Breast epithelium (tissue), 4 donors: ENCODE data around the gene SLC7A5. TPM values are rescaled to one million over a fixed set of nuclear protein-coding genes. Genes with fewer than 3 reads are reported as not detected.
"Not testable (repeated sequence)": the region's sequence is repeated elsewhere in the genome, so short reads cannot be mapped to it uniquely, and the experiment has no call there.

Source experiments
- DNase-seq, 2 donors: peaks; one replicate each; pipeline ENCODE4 v3.0.0-alpha.2; 2019; ENCODE audit warnings: low spot score in 2 of 2
- H3K27ac ChIP-seq, 2 donors: fragments of 200-600 bp; sonication (generic) in 1 of 2; one replicate each; pipeline ENCODE4 v1.5.1; 2016 to 2019; ENCODE audit warnings: mild to moderate bottlenecking in 1 of 2
- H3K27me3 ChIP-seq, 2 donors: fragments of 200-600 bp; sonication (generic) in 1 of 2; one replicate each; pipeline versions ENCODE4 v1.5.1 to v1.6.0; 2017 to 2019; ENCODE audit warnings: control low read depth in 1 of 2, mild to moderate bottlenecking in 1 of 2
- H3K36me3 ChIP-seq: fragments of 200-600 bp; one replicate; pipeline ENCODE4 v1.5.1; 2019
- H3K4me1 ChIP-seq, 2 donors: fragments of 200-600 bp; sonication (generic); one replicate each; pipeline ENCODE4 v1.5.1; 2016 to 2019; ENCODE audit warnings: control low read depth in 1 of 2
- H3K4me3 ChIP-seq, 3 donors: fragments of 200-600 bp; sonication (generic); 1 replicate in 2 of 3; 2 replicates in 1 of 3; pipeline ENCODE4 v1.5.1; 2016 to 2019; ENCODE audit warnings: mild to moderate bottlenecking in 3 of 3, moderate library complexity in 2 of 3
- H3K9me3 ChIP-seq, 2 donors: fragments of 200-600 bp; sonication (generic) in 1 of 2; one replicate each; pipeline ENCODE4 v1.5.1; 2016 to 2019; ENCODE audit warnings: control low read depth in 1 of 2
- POLR2A ChIP-seq: fragments of 450-650 bp; IDR thresholded peaks from one replicate; pipeline ENCODE4 v1.6.1; 2016; ENCODE audit warnings: antibody characterized with exemption, mild to moderate bottlenecking, moderate library complexity
- POLR2AphosphoS5 ChIP-seq, 3 donors: sonication (generic); formaldehyde crosslinking; IDR thresholded peaks; one replicate each; pipeline ENCODE4 v1.6.1; 2017; ENCODE audit warnings: antibody characterized with exemption in 3 of 3
- intact Hi-C: fragments of 100-400 bp; cut with DNase I; formaldehyde crosslinking; loops from one replicate; pipeline ENCODE4 v1.15.1; 2023; ENCODE audit warnings: low total_unique reads
- total RNA-seq, 3 donors: library from RNA; depleted of rRNA; stranded (reverse); fragments of >200 nt; gene quantifications; one replicate each; pipeline ENCODE4 v1.1.0, GENCODE V29; 2016
- TF ChIP-seq, protein P1 (sequence below), 3 donors: fragments of 450-650 bp; IDR thresholded peaks; one replicate each; pipeline ENCODE4 v1.5.1; 2016 to 2017; ENCODE audit warnings: antibody characterized with exemption in 3 of 3, mild to moderate bottlenecking in 3 of 3, moderate library complexity in 3 of 3

Gene SLC7A5
- total RNA-seq, 3 donors from 2014 or later: 0.48 to 7.3 (median 5.9) TPM

DNA sequence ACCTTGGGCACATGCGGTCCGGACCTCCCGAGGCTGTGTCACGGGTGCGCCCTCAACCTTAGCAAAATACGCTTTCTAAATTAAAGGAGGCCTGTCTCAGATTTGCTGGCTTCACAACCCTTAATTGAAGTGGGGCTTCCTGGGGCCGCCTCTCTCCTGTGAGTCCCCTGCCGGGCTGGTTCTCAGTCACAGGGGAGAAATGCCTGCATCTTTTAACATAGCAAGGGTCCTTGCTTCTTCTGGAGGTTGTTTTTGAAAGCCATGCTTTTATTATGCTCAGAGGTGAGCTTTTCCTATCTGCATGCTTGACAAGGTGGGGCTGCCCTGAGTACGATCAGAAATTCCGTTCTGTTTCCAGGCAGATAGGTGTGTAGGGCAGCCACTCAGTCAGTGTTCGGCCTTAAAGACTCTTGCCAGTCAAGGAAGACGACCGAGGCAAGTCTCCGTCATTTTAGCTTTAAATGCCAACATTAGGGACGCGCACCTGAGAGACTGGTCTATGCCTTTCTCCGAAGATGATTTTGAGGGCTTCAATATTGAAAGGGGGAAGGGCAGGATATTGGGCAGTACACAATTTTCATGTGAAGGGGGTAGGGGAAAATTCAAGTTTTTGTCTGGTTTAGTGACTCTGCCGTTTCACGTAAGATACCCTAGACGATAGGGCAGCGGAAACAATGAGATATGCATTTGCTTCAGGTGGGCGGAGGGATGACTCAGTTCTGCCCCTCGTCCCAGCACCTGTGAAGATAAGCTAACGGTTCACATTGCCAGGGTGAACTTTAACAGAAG lies 5.5 kb upstream of the SLC7A5 start:
- no peak for DNase-seq
- intact Hi-C loops: no loop called here
- peaks cover 0 to 15% of the 10 kb centered on the region in 2 donors for H3K27me3 ChIP-seq
- TF ChIP-seq POLR2AphosphoS5 (IDR thresholded peaks at IDR 0.05) (no peak), POLR2A (no peak)
- TF ChIP-seq, protein P1, sequence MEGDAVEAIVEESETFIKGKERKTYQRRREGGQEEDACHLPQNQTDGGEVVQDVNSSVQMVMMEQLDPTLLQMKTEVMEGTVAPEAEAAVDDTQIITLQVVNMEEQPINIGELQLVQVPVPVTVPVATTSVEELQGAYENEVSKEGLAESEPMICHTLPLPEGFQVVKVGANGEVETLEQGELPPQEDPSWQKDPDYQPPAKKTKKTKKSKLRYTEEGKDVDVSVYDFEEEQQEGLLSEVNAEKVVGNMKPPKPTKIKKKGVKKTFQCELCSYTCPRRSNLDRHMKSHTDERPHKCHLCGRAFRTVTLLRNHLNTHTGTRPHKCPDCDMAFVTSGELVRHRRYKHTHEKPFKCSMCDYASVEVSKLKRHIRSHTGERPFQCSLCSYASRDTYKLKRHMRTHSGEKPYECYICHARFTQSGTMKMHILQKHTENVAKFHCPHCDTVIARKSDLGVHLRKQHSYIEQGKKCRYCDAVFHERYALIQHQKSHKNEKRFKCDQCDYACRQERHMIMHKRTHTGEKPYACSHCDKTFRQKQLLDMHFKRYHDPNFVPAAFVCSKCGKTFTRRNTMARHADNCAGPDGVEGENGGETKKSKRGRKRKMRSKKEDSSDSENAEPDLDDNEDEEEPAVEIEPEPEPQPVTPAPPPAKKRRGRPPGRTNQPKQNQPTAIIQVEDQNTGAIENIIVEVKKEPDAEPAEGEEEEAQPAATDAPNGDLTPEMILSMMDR (IDR thresholded peaks at IDR 0.05): no peak
- no peak overlapping the region for H3K27ac ChIP-seq
- H3K4me1 ChIP-seq: no peaks in the 10 kb centered on the region
- H3K36me3 ChIP-seq: no peaks in the 10 kb centered on the region
- no peaks in the 10 kb centered on the region for H3K9me3 ChIP-seq
- no peak overlapping the region for H3K4me3 ChIP-seq

DNA sequence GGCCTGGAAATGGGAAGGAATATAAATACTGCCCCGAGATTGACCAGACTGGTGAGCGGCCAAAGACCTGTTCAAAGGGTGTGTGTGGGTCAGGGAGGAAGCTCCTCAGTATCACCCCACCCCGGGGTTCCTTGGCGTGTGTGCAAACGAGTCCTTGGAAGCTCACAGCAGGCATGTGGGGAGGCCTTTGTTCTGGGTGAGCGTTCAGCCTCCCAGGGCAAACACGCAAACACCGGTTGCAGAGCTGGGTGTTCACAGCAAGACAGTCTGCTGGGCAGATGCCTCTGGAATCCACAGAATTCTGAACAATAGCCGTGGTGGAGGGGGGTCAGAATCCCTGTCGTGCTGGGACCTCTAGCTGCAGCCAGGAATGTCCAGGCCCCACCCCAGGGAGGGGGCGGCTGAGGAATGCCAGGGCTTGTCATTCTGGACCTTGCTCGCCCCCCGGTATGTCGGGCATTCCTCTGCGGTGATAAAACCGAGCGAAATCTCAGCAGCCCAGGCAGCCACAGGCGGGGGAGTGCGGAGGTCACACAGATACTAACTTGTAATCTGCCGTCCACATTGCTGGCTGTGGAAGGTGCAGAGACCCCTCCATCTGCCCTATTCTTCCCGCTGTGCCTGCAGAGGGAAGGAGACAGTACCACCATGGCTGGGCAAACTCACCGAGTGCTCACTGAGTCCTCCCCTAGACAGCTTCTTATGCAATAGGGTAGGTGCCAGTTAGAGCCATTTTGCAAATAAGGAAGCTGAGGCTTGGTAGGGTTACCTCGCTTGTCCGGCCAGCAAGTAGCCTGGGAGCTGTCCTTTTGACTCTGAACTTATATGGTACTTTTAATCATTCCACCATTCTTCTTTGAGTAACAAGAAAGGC lies 1.3 kb upstream of the SLC7A5 start:
- H3K4me1 ChIP-seq, H3K36me3 ChIP-seq, intact Hi-C loops, H3K9me3 ChIP-seq, H3K4me3 ChIP-seq, H3K27me3 ChIP-seq, DNase-seq: not testable (repeated sequence)
- peak overlapping the region; percentile 32 to 54 for H3K27ac ChIP-seq

DNA sequence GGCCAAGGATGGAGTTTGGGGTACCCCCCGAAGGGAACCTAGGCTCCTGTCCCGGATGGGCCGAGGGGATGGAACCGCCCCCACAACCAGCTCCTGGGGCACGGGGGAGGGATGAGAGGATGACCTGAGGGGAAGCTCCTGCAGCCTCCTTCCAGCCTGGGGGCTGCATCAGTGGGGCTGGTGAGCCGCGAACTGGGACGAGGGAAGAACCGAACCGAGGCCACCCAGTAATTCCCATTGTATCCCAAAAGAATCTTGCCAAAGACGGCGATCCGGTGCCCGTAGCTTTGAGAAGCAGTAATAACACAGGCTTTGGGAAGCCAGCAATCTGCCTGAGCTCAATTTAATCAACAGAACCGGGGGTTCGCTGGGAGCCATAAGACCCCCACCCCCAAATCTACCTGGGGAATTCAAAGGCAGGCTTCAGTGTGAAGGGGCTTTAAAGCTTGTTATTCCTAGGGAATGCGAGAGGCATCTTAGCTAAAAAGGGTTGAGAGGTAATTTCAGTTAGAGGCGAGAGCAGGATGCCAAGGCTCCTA lies 641 bp upstream of the SLC7A5 start:
- H3K36me3 ChIP-seq, H3K4me3 ChIP-seq, intact Hi-C loops, H3K27me3 ChIP-seq, DNase-seq, H3K9me3 ChIP-seq, H3K4me1 ChIP-seq: not testable (repeated sequence)
- peak overlapping the region in 1 of 2 donors; percentile 45 for H3K27ac ChIP-seq

DNA sequence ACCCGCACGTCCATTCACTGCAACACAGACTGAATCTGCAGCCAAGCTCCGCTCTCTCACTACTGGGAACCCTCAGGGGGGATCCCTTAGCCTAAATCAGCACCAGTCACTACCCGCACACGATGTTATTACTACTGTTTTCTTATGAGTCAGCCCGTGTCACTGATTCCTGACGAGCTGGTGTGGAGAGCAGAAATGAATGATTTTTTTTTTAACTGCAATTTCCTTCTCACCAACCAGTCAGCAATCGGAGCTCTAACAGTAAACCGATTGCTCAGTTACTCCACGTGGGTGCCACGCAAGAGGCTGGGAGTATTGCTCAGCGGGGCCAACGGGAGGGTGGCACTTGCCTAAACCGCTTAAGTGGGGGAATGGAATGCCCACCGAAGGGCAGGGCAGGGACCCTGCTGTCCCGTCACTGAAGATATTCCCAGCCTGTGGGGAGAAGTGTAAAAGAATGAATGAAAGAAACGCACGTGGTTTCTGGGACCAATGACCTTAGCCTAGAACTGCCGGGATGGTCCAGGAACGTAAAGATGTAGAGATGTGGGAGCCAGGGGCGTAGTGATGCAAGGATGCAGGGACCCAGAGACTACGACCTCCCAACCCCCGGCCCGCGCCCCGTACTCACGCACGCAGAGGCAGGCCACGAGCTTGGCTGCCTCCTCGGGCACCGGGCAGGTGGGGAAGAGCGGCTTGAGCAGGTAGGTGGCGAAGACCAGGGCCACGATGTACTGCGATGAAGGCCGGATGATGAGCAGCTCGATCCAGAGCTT lies 865 bp downstream of the SLC7A5 start:
- DNase-seq, H3K4me1 ChIP-seq, H3K9me3 ChIP-seq, H3K36me3 ChIP-seq, H3K27me3 ChIP-seq: not testable (repeated sequence)
- Histone ChIP-seq H3K27ac (peak overlapping the region in 1 of 2 donors; percentile 28), H3K4me3 (peak overlapping the region; percentile 37 to 65 (median 56))
- intact Hi-C loops: loop anchor here (1.0 kb wide), 1 partner anchor 8 kb away; no protein-coding TSS in a partner anchor

DNA sequence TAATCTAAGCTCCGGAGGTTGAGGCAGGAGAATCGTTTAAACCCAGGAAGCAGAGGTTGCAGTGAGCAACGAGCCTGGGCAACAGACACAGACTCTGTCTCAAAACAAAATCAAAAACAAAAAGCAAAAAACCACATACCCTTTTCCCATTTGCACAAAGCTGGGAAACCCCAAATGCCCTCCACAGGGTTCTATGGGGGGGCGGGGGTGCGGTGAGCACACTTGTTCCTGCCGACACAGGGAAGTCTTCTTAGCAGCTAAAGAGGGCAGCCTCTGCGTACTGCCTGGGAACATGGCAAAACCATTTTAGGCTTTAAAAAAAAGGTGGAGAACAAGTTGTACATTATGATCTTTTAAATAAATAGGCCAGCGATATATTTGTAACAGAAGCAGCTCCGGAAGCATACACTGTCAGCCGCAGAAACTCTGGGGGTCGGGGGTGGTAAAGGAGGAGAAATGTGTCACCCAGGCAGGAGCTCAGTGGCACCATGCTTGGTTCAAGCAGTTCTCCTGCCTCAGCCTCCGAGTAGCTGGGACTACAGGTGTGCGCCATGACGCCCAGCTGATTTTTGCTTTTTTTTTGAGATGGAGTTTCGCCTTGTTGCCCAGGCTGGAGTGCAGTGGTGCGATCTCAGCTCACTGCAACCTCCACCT lies 3.3 kb downstream of the SLC7A5 start:
- H3K36me3 ChIP-seq, H3K4me1 ChIP-seq, H3K4me3 ChIP-seq, H3K27me3 ChIP-seq, H3K27ac ChIP-seq, DNase-seq, H3K9me3 ChIP-seq, intact Hi-C loops: not testable (repeated sequence)

DNA sequence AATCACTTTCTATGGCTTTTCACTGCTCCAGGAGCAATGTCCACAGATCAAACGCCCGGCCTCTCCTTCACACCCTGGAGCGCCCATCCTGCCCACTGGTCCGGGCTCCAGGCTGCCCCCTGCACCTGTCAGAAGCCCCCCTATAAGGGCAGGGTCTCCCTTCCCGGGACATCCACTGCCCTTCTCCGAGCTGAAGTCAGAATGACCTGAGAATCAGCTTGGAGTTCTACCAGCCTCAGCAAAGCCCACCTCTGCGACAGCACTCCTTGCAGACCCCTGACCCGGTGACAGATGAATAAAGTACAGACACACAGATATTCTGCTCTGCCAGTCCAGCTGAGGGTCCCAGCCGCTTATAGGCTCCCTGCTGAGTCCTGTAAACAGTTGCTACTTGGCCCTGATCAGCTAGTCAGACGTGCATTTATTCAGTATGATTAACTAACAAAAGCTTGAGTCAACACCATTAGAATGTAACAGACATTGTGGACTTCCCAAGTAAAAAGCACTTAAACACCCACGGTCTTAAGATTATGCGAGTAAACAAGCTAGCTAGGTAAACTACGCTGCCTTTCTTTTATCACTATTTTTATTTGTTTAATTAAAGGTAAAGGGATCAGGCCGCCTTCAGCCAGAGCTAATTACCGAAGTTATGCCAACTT lies 4.8 kb downstream of the SLC7A5 start:
- H3K4me3 ChIP-seq: no peak overlapping the region
- intact Hi-C loops: no loop called here
- DNase-seq: no peak
- no peaks in the 10 kb centered on the region for H3K9me3 ChIP-seq
- H3K27ac ChIP-seq: no peak overlapping the region
- H3K27me3 ChIP-seq: no peaks in the 10 kb centered on the region
- TF ChIP-seq, protein P1 (IDR thresholded peaks at IDR 0.05): no peak
- TF ChIP-seq POLR2AphosphoS5 (IDR thresholded peaks at IDR 0.05) (no peak), POLR2A (no peak)
- no peaks in the 10 kb centered on the region for H3K36me3 ChIP-seq
- no peaks in the 10 kb centered on the region for H3K4me1 ChIP-seq

DNA sequence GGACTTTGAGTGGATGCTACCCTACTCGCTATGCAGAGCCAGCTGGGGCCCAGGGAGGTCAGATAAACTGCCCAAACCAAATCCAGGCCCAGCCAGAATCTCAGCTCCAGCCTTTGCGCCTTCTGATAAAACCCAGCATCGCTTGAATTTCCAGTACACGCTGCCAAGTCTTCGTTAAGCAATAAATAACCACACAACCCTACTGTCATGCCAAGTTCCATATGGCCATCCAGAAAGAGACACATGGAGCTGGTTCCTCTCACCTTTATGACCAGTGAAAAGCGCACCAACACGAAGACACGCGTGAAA lies 6.0 kb downstream of the SLC7A5 start:
- intact Hi-C loops, H3K36me3 ChIP-seq, H3K27ac ChIP-seq, H3K27me3 ChIP-seq, H3K9me3 ChIP-seq, H3K4me3 ChIP-seq, DNase-seq, H3K4me1 ChIP-seq: not testable (repeated sequence)

DNA sequence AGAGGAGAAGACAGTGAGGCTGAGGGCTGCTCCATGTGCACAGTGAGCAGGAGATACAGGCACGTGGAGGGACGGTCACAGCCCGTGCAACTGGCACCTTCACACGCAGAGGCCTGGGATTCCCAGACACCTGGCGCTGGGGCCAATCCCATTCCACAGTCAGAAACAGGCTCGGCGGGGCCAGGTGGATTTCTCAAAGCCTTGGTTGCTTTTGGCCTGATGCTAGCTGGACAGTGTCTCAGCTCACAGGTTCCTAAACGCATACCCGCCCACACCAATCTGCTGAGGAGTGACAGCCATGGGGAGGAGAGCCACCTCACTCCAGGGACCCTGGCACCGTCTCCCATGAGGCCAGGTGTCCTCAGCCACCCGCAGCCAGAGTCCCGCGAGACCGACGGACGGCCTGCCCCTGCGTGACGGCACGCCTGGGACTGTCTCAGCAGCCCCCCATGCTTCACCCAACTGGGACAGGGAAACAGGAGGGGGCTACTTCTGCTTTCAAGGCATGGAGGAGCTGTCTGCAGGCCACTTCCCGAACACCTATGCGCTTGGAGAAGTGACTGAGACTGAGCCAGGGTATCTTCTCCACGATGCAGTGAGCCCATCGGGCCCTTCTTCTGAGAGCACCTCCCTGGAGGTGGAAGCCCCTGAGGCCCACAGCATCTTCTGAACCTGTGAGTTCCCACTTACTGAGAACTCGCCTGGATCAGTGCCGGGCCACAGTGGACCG lies 6.5 kb downstream of the SLC7A5 start:
- H3K27me3 ChIP-seq, H3K27ac ChIP-seq, H3K36me3 ChIP-seq, H3K4me1 ChIP-seq, H3K4me3 ChIP-seq, intact Hi-C loops, H3K9me3 ChIP-seq, DNase-seq: not testable (repeated sequence)
